ENCODE measurements around the gene KLF6.

KLF6 gene

DNA sequence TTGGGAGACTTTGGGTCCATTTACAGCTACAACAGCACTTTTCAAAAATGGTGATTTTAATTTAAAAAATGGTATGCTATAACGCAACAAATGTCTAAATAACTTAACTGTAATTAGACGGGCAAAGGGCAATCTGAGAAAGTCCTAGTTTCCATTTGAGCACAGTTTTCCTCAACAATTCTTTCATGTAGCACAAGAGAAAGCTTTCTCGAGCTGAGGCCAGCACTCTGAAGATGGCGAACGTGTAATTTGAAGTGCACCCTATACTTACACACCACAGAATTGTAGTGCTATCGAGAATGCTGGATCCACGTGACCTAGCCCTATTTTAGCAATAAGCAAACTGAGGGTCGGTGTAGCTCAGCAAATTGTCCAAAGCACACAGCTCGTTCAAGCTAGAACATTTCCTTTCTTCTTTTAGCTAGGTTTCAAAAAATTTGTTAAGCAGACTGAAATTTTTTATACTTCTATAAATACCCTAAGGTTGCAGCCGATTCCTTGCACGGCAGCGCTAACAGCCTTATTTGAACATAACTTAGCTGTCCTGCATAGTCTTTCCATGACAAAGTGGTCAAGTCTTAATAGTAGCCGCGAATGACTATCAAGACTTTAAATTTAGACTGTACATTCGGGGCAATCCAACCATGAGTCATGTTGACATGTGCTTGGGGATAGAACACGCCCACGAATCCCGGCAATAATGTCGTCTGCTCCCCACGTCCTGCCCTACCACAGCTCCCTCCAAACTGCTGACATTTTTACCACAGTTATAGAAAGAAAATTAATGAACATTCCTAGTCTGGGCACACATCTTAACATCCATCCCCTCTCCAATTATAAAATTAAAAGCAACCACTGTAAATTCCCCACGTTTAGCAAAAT is 10.0 kb downstream of the KLF6 start:
- no peak for DNase-seq (ENCODE audit: low read depth in 2 of 2)

- no peak for DNase-seq (ENCODE audit: low read depth in 2 of 2)
These were observed 10.8 kb downstream of the KLF6 start for GRCh38 chr10:3774018-3774813.

DNA sequence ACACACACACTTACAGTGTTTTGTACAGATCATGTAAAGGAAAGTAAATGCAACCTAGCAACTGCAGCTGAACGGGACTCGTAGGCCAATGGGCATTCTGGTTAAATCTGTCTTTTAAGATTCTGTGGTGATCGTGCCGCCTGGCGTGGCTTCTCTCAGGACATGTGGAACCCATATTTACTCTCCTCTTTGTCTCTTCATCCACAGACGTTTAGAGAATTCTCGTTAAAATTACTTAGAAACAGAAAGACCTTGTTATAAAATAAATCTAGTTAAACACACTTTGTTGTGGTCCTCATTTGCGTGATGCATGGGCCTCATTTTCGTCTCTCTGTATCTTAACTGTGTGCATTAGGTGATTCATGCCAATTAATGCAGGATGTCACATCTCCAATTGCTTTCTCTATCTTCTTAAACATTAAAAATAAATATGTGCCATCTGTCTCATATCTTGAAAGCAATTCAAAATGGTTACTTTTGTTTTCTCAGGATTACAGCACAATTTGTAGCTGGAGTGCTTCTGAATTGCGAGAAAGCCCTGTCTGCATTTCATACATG is 11.5 kb downstream of the KLF6 start:
- no peak for DNase-seq (ENCODE audit: low read depth in 2 of 2)

DNA sequence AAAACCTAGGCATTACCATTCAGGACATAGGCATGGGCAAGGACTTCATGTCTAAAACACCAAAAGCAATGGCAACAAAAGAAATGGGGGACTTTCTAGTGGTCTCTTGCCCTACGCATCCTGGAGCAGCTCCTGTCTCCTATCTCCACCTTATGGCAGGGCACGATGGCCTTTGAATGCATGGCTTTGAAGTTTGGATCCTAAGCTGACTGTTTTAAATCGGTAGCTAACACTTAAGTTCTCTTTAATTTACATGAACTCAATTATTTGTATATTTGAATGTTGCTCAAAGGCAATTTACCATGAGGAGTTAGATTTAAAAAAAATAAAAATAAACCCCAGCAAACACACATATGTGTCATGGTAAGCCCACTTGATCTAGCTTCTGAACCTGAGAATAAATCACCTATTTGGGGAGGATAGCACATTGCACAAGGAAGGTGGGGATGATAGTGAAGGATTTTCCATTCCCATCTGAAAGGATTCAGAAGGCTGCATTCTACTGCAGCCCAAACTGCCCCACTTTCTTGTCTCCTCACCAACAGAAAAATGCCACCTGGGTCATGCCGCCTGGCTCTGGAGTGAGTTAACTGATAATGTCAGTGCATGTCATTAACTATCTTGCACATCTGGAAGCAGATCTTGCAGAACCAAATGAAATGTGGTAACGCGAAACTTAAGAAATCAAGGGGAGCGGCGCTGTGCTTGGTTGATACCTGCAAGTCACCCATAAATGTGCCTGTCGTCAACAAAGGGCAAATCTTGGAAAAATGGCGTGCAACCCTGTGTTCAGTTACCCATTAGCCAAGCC is 12.4 kb downstream of the KLF6 start:
- no peak for DNase-seq (ENCODE audit: low read depth in 2 of 2)

DNA sequence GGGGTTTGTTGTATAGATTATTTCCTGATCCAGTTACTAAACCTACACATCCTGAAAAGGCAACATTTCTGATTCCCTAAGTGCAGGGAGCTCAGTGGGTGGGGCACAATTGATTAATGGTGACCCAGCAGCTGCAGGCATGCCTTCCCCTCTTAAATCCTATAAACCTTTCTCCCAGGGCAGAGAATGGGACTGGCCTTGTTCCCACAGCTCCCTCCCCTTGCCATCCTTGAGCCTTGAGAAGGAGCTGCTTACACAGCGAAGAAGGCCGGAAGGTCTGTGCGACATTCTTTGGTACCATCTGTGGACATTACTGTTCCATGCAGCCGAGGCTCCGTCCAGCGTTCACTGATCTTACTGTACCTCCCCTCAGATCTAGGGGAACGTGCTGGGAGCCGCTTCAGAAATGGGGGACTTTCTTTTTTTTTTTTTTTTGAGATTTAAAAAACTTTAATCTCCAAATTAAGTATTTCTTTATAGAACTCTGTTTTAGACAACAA is 14.3 kb downstream of the KLF6 start:
- no peak for DNase-seq (ENCODE audit: low read depth in 2 of 2)

GRCh38 chr10:3769556-3769955 is 15.5 kb downstream of the KLF6 start:
- no peak for DNase-seq (ENCODE audit: low read depth in 2 of 2)

- no peak for DNase-seq (ENCODE audit: low read depth in 2 of 2)
These were observed 18.8 kb downstream of the KLF6 start for GRCh38 chr10:3766046-3766756.

- no peak for DNase-seq (ENCODE audit: low read depth in 2 of 2)
These were observed 19.9 kb downstream of the KLF6 start for GRCh38 chr10:3765146-3765545.

- no peak for DNase-seq (ENCODE audit: low read depth in 2 of 2)
These were observed 20.3 kb downstream of the KLF6 start for GRCh38 chr10:3764626-3765112.

DNA sequence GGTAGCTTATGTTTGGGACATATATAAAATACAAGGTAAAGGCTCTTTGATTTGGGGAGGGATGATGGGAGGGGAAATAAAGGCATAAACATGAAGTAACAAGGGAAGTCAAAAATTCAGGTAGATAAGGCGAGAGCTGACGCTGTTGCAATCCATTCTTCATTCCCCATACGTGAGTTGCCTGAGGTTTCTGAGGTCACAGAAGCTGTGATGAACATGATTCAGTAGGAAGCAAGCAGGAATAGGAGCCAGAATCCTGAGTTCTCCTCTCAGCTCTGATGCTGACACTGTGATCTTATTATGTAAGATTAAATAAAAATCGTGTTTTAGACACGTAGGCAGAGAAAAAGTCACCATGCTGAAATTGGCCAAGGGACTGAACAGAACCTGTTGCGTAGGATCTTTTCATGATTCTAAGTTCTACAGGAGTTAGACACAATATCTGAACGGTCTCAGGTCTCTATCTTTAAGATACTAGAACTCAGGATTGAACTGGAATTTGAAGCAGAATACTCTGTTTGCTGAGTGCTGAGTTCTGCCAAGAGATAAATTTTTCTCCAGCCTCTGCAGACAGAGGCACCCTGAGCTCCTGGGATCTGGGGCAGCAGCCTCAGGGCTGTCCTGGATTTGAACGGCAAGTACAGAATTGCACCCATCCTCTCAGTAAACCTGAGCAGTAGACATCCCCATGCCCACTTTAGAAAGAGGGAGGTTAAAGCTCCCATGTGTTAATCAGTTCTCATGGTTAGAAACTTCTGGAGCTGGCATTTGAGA is 21.0 kb downstream of the KLF6 start:
- no peak for DNase-seq (ENCODE audit: low read depth in 2 of 2)

- no peak for DNase-seq (ENCODE audit: low read depth in 2 of 2)
These were observed 22.0 kb downstream of the KLF6 start for GRCh38 chr10:3763035-3763456.

GRCh38 chr10:3762309-3762708 is 22.7 kb downstream of the KLF6 start:
- DNase-seq (ENCODE audit: low read depth in 2 of 2): no peak

- DNase-seq (ENCODE audit: low read depth in 2 of 2): no peak
These were observed 23.1 kb downstream of the KLF6 start for GRCh38 chr10:3761904-3762303.

GRCh38 chr10:3761021-3761686 is 23.9 kb downstream of the KLF6 start:
- DNase-seq (ENCODE audit: low read depth in 2 of 2): no peak

- DNase-seq (ENCODE audit: low read depth in 2 of 2): no peak
These were observed 24.9 kb downstream of the KLF6 start for GRCh38 chr10:3760083-3760482.

DNA sequence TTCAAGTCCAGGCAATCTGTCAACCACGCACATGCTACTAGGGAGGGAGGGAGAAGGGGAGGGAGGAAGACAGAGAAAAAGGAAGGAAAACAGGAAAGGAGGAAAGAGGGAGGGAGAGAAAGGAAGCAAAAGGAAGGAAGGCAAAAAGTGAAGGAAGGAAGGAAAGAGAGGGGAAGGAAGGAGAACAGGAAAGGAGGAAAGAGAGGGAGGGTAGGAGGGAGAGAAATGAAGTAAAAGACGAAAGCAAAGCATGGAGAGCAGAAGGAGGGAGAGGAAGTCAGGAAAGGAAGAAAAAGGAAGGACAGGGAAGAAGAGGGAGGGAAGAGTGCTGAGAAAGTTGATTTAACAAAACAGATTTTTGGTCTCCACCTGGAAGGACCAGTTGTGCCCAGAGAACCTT is 25.6 kb downstream of the KLF6 start:
- DNase-seq (ENCODE audit: low read depth in 2 of 2): no peak

GRCh38 chr10:3758491-3758970 is 26.5 kb downstream of the KLF6 start:
- DNase-seq (ENCODE audit: low read depth in 2 of 2): no peak

DNA sequence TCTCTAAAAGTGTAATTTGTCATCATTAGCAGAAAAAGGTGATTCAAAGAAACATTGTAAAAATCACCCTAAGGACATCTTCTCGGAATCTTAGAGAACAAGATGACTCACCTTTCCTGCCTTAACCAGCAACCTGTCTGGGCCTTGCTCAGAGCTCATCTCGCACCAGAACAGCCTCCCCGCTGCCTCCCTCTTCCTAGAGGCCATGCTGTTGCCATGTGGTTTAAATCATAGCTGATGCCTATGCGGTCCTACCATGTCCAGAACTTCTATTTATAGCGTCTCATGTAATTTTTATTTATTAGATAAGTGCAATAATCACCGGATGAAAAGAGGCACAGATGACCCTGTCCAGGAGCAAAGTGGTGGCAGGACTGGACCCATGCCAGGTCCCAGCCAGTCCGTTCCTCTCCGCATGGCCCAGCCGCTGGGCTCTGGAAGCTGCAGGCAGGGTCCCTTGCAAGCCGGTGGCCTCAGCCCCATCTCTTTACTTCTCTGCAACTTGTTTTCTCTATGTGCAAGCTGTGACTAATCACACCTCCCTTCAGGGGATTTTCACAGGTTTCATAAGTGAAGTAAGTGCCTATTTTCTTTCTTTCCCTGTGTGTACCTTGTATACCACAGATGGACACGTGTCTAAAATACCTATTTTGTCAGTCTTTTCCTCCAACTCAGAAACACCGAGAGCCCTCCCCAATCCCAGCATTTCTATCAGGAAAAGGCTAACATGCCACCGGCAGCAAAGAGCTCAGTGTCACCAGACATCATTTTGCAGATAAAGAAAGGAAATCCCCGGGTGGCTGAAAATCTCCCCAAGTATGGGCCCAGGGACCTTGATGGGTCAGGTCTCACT is 27.1 kb downstream of the KLF6 start:
- peak in 1 of 2 donors; percentile 47 for DNase-seq (ENCODE audit: low read depth in 2 of 2)

Data from stimulated activated CD4-positive, alpha-beta T cell treated with anti-CD3 and anti-CD28 coated beads, Interleukin-4, amount 100 ng/mL, for 48 hours (primary cell).